K562 (cell line): Measurements from ENCODE around the gene MARS1. TPM values are rescaled to one million over a fixed set of nuclear protein-coding genes. Genes with fewer than 3 reads are reported as not detected.

Experiments
- ASH1L ChIP-seq: fragments of 450-650 bp; IDR thresholded peaks from 2 replicates; pipeline ENCODE4 v1.6.1; 2018; ENCODE audit warnings: borderline replicate concordance, mild to moderate bottlenecking, low read depth; ENCODE audit not compliant: partially characterized antibody
- CHD7 ChIP-seq: fragments of 200-600 bp; sonication (generic); IDR thresholded peaks from one replicate; pipeline ENCODE4 v1.6.1; 2012; ENCODE audit warnings: mild to moderate bottlenecking, low read depth, low read length, inconsistent platforms
- polyA plus RNA-seq, 8 experiments: library from polyadenylated mRNA; depleted of rRNA in 4 of 8; stranded (reverse) in 5 of 8; unstranded in 3 of 8; fragments of >200 nt; fragmentation: Nextera tagmentation in 2 of 8; fragmentation: Illumina TruSeq in 1 of 8; extraction: Ambion mirVana in 2 of 8; extraction: Trizol in 1 of 8; gene quantifications; 2 replicates each; pipeline versions ENCODE4 v1.2.1 to v1.2.3, GENCODE V29; 2011 to 2014; ENCODE audit warnings: inconsistent platforms in 1 of 8, missing spikeins in 1 of 8
- total RNA-seq, 7 experiments: library from RNA; depleted of rRNA in 6 of 7; stranded (reverse); fragments of >200 nt in 6 of 7; fragmentation: Illumina TruSeq in 2 of 7; extraction: Trizol in 2 of 7; gene quantifications; 2 replicates each; pipeline versions ENCODE4 v1.2.1 to v1.2.3, GENCODE V29; 2011 to 2021; ENCODE audit warnings: low replicate concordance in 1 of 7

The MARS1 gene
- total and polyA plus RNA-seq, 9 of the 15 experiments (the other 6 are each of a cell fraction or from before 2014, with no cell fraction given): 117 to 382 (median 220) TPM

GRCh38 chr12:57449375-57449774 is 38.5 kb upstream of the MARS1 start (continued):
- TF ChIP-seq CHD7: no peak
- no peak for TF ChIP-seq ASH1L
